Neural progenitor cell (in vitro differentiated cells): ENCODE measurements around the gene ERFL. TPM values are rescaled to one million over a fixed set of nuclear protein-coding genes. Genes with fewer than 3 reads are reported as not detected.

Source experiments
- DNase-seq: peaks from one replicate; pipeline ENCODE4 v3.0.0-alpha.2; 2016; ENCODE audit warnings: low spot score
- H2AFZ ChIP-seq: fragments of 200-600 bp; sonication (generic); replicated peaks from 2 replicates; pipeline ENCODE4 v1.6.1; 2016; ENCODE audit warnings: antibody characterized with exemption
- H3F3A ChIP-seq: fragments of 200-600 bp; sonication (generic); 2 replicates; pipeline ENCODE4 v1.6.1; 2016; ENCODE audit warnings: antibody characterized with exemption, low read depth
- H3K27ac ChIP-seq: fragments of 200-600 bp; sonication (generic); 2 replicates; pipeline ENCODE4 v1.5.1; 2016; ENCODE audit warnings: mild to moderate bottlenecking
- H3K27me3 ChIP-seq: fragments of 200-600 bp; sonication (generic); 2 replicates; pipeline ENCODE4 v1.6.1; 2016; ENCODE audit warnings: mild to moderate bottlenecking, moderate library complexity
- H3K36me3 ChIP-seq: fragments of 200-600 bp; sonication (generic); 2 replicates; pipeline ENCODE4 v1.5.1; 2016
- H3K4me1 ChIP-seq: fragments of 200-600 bp; sonication (generic); 2 replicates; pipeline ENCODE4 v1.6.1; 2016; ENCODE audit warnings: mixed run types
- H3K4me2 ChIP-seq: fragments of 200-600 bp; sonication (generic); 2 replicates; pipeline ENCODE4 v1.6.1; 2016
- H3K4me3 ChIP-seq: fragments of 200-600 bp; sonication (generic); 2 replicates; pipeline ENCODE4 v1.5.1; 2016
- H3K79me2 ChIP-seq: fragments of 200-600 bp; sonication (generic); 2 replicates; pipeline ENCODE4 v1.6.1; 2016; ENCODE audit warnings: low read depth
- H3K9ac ChIP-seq: fragments of 200-600 bp; sonication (generic); 2 replicates; pipeline ENCODE4 v1.6.1; 2016
- H3K9me3 ChIP-seq: fragments of 200-600 bp; sonication (generic); 2 replicates; pipeline ENCODE4 v1.5.1; 2016; ENCODE audit warnings: low read depth
- H4K20me1 ChIP-seq: fragments of 200-600 bp; sonication (generic); 2 replicates; pipeline ENCODE4 v1.6.1; 2016; ENCODE audit warnings: low read depth
- H3K27ac Mint-ChIP-seq: 3 replicates; pipeline ENCODE4 v1.8.0; 2021; ENCODE audit warnings: mixed read lengths
- H3K27me3 Mint-ChIP-seq: 2 replicates; pipeline ENCODE4 v1.8.0; 2022; ENCODE audit warnings: low read depth, mild to moderate bottlenecking, inconsistent platforms, moderate library complexity, mixed read lengths; ENCODE audit not compliant: insufficient read depth
- H3K36me3 Mint-ChIP-seq: 3 replicates; pipeline ENCODE4 v1.8.0; 2021; ENCODE audit warnings: mixed read lengths
- H3K4me1 Mint-ChIP-seq: 3 replicates; pipeline ENCODE4 v1.8.0; 2021; ENCODE audit warnings: mixed read lengths
- H3K4me3 Mint-ChIP-seq: 3 replicates; pipeline ENCODE4 v1.8.0; 2021; ENCODE audit warnings: mild to moderate bottlenecking, moderate library complexity, mixed read lengths
- H3K9me3 Mint-ChIP-seq: 3 replicates; pipeline ENCODE4 v1.8.0; 2020; ENCODE audit warnings: mixed read lengths
- EZH2 ChIP-seq: fragments of 200-600 bp; sonication (generic); IDR thresholded peaks from 2 replicates; pipeline ENCODE4 v1.6.1; 2017; ENCODE audit warnings: antibody characterized with exemption, mild to moderate bottlenecking, moderate library complexity
- EZH2phosphoT487 ChIP-seq: fragments of 200-600 bp; sonication (generic); IDR thresholded peaks from 2 replicates; pipeline ENCODE4 v1.6.1; 2017; ENCODE audit warnings: antibody characterized with exemption
- total RNA-seq: library from RNA; depleted of rRNA; stranded (reverse); fragments of >200 nt; gene quantifications from 2 replicates; pipeline ENCODE4 v1.2.3, GENCODE V29; 2015; ENCODE audit warnings: low replicate concordance
- TF ChIP-seq, protein P1 (sequence below): fragments of 200-600 bp; sonication (generic); IDR thresholded peaks from 2 replicates; pipeline ENCODE4 v1.5.1; 2017; ENCODE audit warnings: antibody characterized with exemption, mild to moderate bottlenecking

The ERFL gene
- total RNA-seq, 1 donor from 2014 or later, result 0.65 TPM

DNA sequence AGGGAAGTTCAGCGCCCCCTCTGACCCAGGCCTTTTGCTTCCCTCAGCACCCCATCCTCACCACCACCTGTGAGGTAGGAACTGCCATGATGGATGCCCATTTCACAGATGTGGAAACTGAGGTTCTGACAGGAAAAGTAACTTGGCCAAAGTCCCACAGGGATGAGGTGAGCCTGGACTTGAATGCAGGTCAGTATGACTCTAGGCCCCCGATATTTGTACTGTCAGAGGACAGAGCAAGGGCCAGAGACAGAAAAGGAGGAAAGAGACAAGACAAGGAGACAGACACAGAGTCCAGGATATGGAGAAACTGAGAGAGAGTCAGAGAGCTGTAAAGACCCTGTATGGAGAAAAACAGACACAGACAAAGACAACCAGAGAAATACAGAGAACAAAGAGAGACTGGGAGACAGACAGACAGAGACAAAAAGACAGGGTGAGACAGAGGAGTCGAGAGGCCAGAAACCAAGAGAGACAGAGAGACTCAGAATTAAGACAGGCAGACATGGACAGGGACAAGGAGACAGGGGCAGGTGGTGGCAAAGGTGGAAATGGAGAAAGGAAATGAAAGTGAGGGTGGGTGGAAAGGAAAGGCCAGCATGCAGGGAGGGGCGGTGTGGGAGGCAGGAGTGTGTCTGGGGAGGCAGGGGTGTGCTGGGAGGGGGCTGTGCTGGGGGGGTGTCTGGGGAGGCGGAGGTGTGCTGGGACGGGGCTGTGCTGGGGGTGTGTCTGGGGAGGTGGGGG lies 5.0 kb downstream of the ERFL start:
- DNase-seq, result no peak
- no peaks in the 10 kb centered on the region for H3K36me3 ChIP-seq
- no peak overlapping the region for H2AFZ ChIP-seq
- peaks cover 98% of the 10 kb centered on the region for H3K27me3 ChIP-seq
- no peaks in the 10 kb centered on the region for H3K36me3 Mint-ChIP-seq
- H3K9ac ChIP-seq, result no peak overlapping the region
- peaks cover 17% of the 10 kb centered on the region for H4K20me1 ChIP-seq
- peaks cover 18% of the 10 kb centered on the region for H3K27me3 Mint-ChIP-seq
- H3K4me3 ChIP-seq, result no peak overlapping the region
- H3F3A ChIP-seq, result peaks cover 30% of the 10 kb centered on the region
- H3K4me1 ChIP-seq, result no peaks in the 10 kb centered on the region
- H3K4me2 ChIP-seq, result no peak overlapping the region
- no peak overlapping the region for H3K27ac ChIP-seq
- TF ChIP-seq, protein P1, sequence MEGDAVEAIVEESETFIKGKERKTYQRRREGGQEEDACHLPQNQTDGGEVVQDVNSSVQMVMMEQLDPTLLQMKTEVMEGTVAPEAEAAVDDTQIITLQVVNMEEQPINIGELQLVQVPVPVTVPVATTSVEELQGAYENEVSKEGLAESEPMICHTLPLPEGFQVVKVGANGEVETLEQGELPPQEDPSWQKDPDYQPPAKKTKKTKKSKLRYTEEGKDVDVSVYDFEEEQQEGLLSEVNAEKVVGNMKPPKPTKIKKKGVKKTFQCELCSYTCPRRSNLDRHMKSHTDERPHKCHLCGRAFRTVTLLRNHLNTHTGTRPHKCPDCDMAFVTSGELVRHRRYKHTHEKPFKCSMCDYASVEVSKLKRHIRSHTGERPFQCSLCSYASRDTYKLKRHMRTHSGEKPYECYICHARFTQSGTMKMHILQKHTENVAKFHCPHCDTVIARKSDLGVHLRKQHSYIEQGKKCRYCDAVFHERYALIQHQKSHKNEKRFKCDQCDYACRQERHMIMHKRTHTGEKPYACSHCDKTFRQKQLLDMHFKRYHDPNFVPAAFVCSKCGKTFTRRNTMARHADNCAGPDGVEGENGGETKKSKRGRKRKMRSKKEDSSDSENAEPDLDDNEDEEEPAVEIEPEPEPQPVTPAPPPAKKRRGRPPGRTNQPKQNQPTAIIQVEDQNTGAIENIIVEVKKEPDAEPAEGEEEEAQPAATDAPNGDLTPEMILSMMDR, result no peak
- no peak for TF ChIP-seq EZH2phosphoT487
- no peak for TF ChIP-seq EZH2
- peak overlapping the region; percentile 22 for H3K4me3 Mint-ChIP-seq
- H3K9me3 Mint-ChIP-seq, result peaks cover 2% of the 10 kb centered on the region
- no peaks in the 10 kb centered on the region for H3K9me3 ChIP-seq
- H3K79me2 ChIP-seq, result no peaks in the 10 kb centered on the region
- H3K4me1 Mint-ChIP-seq, result peaks cover 7% of the 10 kb centered on the region
- H3K27ac Mint-ChIP-seq, result no peak overlapping the region

DNA sequence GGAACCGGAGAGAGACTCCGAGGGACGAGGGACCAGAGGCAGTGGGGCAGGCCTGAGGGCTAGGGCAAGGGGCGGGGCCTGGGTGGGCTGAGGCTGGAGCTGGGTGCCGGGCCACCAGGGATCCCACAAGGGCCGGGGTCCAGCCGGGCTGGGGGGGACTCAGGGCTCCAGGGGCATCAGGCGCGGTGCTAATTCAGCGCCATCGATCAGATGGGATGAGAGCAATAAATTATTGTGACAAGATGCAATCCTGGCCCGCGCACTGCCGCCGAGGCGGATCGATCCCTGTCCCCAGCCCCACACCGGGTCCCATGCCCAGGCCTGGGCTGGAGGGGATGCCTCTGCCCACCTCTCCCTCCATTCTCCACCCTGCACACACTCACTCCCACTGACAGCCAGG lies 5.7 kb downstream of the ERFL start:
- peak overlapping the region; percentile 38 for H3K4me2 ChIP-seq
- no peaks in the 10 kb centered on the region for H3K9me3 ChIP-seq
- no peak for DNase-seq
- no peak overlapping the region for H3K27ac ChIP-seq
- no peak overlapping the region for H2AFZ ChIP-seq
- Mint-ChIP-seq H3K27ac (no peak overlapping the region), H3K36me3 (no peaks in the 10 kb centered on the region), H3K27me3 (peaks cover 15% of the 10 kb centered on the region), H3K4me1 (peaks cover 7% of the 10 kb centered on the region), H3K4me3 (no peak overlapping the region), H3K9me3 (peaks cover 2% of the 10 kb centered on the region)
- no peak overlapping the region for H3K4me3 ChIP-seq
- no peaks in the 10 kb centered on the region for H3K79me2 ChIP-seq
- peaks cover 16% of the 10 kb centered on the region for H4K20me1 ChIP-seq
- no peaks in the 10 kb centered on the region for H3K36me3 ChIP-seq
- TF ChIP-seq EZH2 (no peak), EZH2phosphoT487 (no peak)
- TF ChIP-seq, protein P1, result no peak
- H3K4me1 ChIP-seq, result no peaks in the 10 kb centered on the region
- H3F3A ChIP-seq, result peaks cover 28% of the 10 kb centered on the region
- no peak overlapping the region for H3K9ac ChIP-seq
- peaks cover 98% of the 10 kb centered on the region for H3K27me3 ChIP-seq

DNA sequence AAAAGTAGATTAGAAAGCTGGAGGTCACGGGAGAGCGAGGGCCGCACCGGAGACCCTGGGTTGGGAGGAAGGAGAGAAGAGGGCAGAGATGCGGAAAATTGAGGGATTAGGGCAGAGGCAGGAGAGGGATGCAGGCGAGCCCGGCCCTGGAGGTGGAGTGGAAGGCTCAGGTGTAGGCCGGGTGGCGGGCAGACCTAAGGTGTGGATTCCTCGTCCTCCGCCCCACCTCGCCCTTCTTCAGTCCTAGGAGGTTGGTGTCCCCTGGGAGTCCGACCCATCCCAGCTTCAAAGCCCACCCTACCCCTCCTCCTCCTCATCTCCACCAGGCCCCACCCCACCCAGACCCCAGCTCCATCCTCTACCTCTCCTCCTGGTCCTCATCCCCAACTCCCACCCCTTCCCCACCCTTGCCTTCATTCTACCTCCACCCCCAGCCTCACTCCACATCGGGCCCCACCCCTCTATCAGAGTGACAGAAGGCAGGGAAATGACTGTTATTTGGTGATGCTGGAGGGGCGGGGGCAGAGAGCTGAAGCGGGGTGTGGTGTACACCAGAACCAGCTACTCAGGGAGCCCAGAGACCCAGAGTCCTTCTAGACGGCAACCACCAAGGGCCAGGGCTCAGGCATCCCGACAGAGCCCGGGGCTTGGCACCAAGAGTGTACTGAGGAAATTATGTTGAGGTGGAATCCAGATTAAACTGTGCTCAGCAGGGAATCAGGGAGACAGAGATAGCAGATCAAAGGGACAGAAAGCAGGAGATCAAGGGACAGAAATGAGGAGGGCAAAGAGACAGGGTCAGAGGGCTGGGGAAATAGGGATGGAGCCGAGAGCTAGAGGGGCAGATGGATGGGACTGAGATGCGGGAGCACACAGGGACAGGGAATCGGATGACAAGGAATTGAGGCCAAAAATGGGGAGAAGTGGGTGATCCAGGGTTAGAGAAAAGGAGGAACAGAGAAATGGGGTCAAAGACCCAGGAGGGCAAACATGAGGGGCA lies 6.4 kb downstream of the ERFL start:
- Mint-ChIP-seq H3K27ac (no peak overlapping the region), H3K4me1 (peaks cover 7% of the 10 kb centered on the region), H3K4me3 (no peak overlapping the region), H3K36me3 (no peaks in the 10 kb centered on the region), H3K27me3 (peaks cover 15% of the 10 kb centered on the region), H3K9me3 (peaks cover 2% of the 10 kb centered on the region)
- Histone ChIP-seq H3K36me3 (no peaks in the 10 kb centered on the region), H3K4me1 (no peaks in the 10 kb centered on the region), H3K27me3 (peaks cover 98% of the 10 kb centered on the region), H3K4me3 (no peak overlapping the region), H2AFZ (no peak overlapping the region), H3K27ac (no peak overlapping the region), H3F3A (peaks cover 21% of the 10 kb centered on the region), H4K20me1 (peaks cover 9% of the 10 kb centered on the region), H3K79me2 (no peaks in the 10 kb centered on the region), H3K4me2 (peak overlapping the region; percentile 38), H3K9me3 (no peaks in the 10 kb centered on the region), H3K9ac (no peak overlapping the region)
- TF ChIP-seq, protein P1, result no peak
- peak; percentile 27 for TF ChIP-seq EZH2
- DNase-seq, result no peak
